ENCODE measurements around the gene IFT57. TPM values are rescaled to one million over a fixed set of nuclear protein-coding genes. Genes with fewer than 3 reads are reported as not detected.

The IFT57 gene
- total RNA-seq, 1 donor from 2014 or later, result 90.5 TPM

DNA sequence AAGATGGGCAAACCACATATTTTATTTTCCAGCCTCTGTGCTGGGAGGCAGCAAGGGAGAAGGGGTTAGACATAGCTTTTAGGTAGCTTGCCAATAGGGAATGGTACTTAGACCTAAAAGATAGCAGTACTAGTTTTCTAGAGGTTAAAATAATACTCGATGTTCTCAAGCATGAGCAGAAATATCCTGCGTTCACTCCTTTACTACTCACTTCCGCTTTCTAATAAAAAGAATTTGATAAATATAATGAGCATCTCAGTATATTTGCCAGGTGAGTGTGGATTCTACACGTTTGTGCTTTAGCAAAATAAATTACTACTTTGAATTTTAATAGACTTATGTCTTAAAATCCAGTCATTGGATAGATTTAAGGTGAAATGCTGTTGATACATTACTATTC is 92.0 kb downstream of the IFT57 start:
- no peak overlapping the region for H3K4me2 ChIP-seq
- no peaks in the 10 kb centered on the region for H3F3A ChIP-seq (ENCODE audit: low read depth)

DNA sequence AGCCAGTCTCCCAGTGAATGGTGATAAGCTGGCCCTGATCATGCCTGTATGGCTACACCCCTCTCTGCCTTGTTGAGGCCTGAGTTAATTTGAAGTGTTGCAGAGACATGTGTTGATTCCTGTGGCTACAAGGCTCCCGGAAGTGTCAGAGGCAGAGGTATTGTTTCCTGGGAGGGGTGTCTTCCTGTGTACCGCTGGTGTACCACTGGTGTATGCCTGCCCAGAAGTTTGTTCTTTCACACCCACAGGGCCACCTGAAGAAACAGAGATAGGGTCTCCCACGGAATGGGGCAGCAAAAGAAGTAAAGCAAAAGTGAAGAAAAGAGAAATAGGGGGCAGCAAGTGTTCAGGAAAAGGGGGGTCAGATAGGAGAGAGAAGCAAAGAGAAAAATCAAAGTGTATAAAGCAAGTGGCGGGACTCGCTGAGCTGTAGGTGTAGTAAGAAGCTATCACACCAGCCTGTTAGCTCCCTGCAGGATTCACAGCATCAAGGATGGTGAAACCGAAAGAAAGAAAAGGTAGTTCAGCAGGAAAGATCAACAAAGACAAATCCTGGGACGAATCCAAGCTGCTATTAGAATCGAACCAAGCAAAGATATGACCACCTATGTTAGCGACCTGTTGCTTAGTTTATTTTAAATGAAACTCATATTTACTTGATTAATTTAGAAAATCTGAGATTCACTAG is 94.8 kb downstream of the IFT57 start:
- Mint-ChIP-seq H3K27me3 (ENCODE audit: insufficient read depth, low read depth) (peaks cover 3% of the 10 kb centered on the region), H3K36me3 (no peaks in the 10 kb centered on the region), H3K9me3 (no peaks in the 10 kb centered on the region), H3K4me3 (no peak overlapping the region), H3K27ac (no peak overlapping the region), H3K4me1 (peaks cover 44% of the 10 kb centered on the region)
- H2AFZ ChIP-seq (replicated peaks), result peak overlapping the region; percentile 48
- H4K20me1 ChIP-seq (ENCODE audit: low read depth), result no peaks in the 10 kb centered on the region
- H3K9ac ChIP-seq, result no peak overlapping the region
- no peak overlapping the region for H3K4me3 ChIP-seq
- no peak overlapping the region for H3K4me2 ChIP-seq
- peaks cover 27% of the 10 kb centered on the region for H3K4me1 ChIP-seq
- no peaks in the 10 kb centered on the region for H3K27me3 ChIP-seq
- H3F3A ChIP-seq (ENCODE audit: low read depth), result peaks cover 2% of the 10 kb centered on the region
- H3K36me3 ChIP-seq, result no peaks in the 10 kb centered on the region
- DNase-seq (ENCODE audit: low spot score), result peak; percentile 5
- H3K79me2 ChIP-seq (ENCODE audit: low read depth), result no peaks in the 10 kb centered on the region
- no peak overlapping the region for H3K27ac ChIP-seq
- no peaks in the 10 kb centered on the region for H3K9me3 ChIP-seq (ENCODE audit: low read depth)
- TF ChIP-seq EZH2phosphoT487 (IDR thresholded peaks at IDR 0.05) (no peak), EZH2 (IDR thresholded peaks at IDR 0.05) (no peak)
- TF ChIP-seq, protein P1, sequence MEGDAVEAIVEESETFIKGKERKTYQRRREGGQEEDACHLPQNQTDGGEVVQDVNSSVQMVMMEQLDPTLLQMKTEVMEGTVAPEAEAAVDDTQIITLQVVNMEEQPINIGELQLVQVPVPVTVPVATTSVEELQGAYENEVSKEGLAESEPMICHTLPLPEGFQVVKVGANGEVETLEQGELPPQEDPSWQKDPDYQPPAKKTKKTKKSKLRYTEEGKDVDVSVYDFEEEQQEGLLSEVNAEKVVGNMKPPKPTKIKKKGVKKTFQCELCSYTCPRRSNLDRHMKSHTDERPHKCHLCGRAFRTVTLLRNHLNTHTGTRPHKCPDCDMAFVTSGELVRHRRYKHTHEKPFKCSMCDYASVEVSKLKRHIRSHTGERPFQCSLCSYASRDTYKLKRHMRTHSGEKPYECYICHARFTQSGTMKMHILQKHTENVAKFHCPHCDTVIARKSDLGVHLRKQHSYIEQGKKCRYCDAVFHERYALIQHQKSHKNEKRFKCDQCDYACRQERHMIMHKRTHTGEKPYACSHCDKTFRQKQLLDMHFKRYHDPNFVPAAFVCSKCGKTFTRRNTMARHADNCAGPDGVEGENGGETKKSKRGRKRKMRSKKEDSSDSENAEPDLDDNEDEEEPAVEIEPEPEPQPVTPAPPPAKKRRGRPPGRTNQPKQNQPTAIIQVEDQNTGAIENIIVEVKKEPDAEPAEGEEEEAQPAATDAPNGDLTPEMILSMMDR (IDR thresholded peaks at IDR 0.05), result no peak

More for the DNA sequence above, 92.0 kb downstream of the IFT57 start:
- H4K20me1 ChIP-seq (ENCODE audit: low read depth), result no peaks in the 10 kb centered on the region
- no peak overlapping the region for H3K4me3 ChIP-seq
- no peaks in the 10 kb centered on the region for H3K27me3 ChIP-seq
- no peak overlapping the region for H3K27ac Mint-ChIP-seq
- no peaks in the 10 kb centered on the region for H3K36me3 Mint-ChIP-seq
- no peaks in the 10 kb centered on the region for H3K27me3 Mint-ChIP-seq (ENCODE audit: insufficient read depth, low read depth)
- no peak overlapping the region for H2AFZ ChIP-seq (replicated peaks)
- no peaks in the 10 kb centered on the region for H3K79me2 ChIP-seq (ENCODE audit: low read depth)
- H3K9me3 ChIP-seq (ENCODE audit: low read depth), result no peaks in the 10 kb centered on the region
- H3K9me3 Mint-ChIP-seq, result no peaks in the 10 kb centered on the region
- no peak overlapping the region for H3K4me3 Mint-ChIP-seq
- DNase-seq (ENCODE audit: low spot score), result no peak
- TF ChIP-seq, protein P1 (IDR thresholded peaks at IDR 0.05), result no peak
- TF ChIP-seq EZH2phosphoT487 (IDR thresholded peaks at IDR 0.05), result no peak
- TF ChIP-seq EZH2 (IDR thresholded peaks at IDR 0.05), result no peak
- no peak overlapping the region for H3K9ac ChIP-seq
- no peak overlapping the region for H3K27ac ChIP-seq
- peaks cover 24% of the 10 kb centered on the region for H3K4me1 ChIP-seq
- peaks cover 35% of the 10 kb centered on the region for H3K4me1 Mint-ChIP-seq
- no peaks in the 10 kb centered on the region for H3K36me3 ChIP-seq

DNA sequence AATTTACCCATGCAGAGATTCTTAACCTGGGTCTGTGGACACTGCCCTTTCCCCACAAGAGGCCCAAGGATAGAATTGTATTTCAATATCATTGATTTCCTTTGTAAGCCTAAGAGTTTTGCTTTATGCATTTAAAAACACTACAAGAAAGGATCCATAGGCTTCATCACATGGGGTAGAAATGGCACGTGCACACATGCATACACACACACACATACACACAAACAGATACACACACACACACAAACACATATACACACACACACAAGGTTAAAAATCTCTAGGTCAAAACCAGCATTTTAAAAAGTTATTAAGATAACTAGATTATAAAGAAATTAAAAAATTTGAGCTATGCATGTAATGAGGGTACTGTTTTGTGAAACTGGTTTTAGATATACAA is 95.9 kb downstream of the IFT57 start:
- Histone ChIP-seq H3K27ac (no peak overlapping the region), H2AFZ (replicated peaks) (no peak overlapping the region)
- H3K36me3 Mint-ChIP-seq, result no peaks in the 10 kb centered on the region

More for the DNA sequence above, 95.9 kb downstream of the IFT57 start:
- no peak for TF ChIP-seq EZH2 (IDR thresholded peaks at IDR 0.05)
- TF ChIP-seq EZH2phosphoT487 (IDR thresholded peaks at IDR 0.05), result no peak
- TF ChIP-seq, protein P1 (IDR thresholded peaks at IDR 0.05), result no peak
- no peaks in the 10 kb centered on the region for H3K79me2 ChIP-seq (ENCODE audit: low read depth)
- H3K4me3 ChIP-seq, result no peak overlapping the region
- H4K20me1 ChIP-seq (ENCODE audit: low read depth), result no peaks in the 10 kb centered on the region
- Mint-ChIP-seq H3K27ac (no peak overlapping the region), H3K4me3 (no peak overlapping the region), H3K27me3 (ENCODE audit: insufficient read depth, low read depth) (peaks cover 4% of the 10 kb centered on the region), H3K9me3 (no peaks in the 10 kb centered on the region), H3K4me1 (peaks cover 34% of the 10 kb centered on the region)
- no peak overlapping the region for H3K9ac ChIP-seq
- DNase-seq (ENCODE audit: low spot score), result no peak
- H3K27me3 ChIP-seq, result no peaks in the 10 kb centered on the region
- peaks cover 29% of the 10 kb centered on the region for H3K4me1 ChIP-seq
- H3K36me3 ChIP-seq, result no peaks in the 10 kb centered on the region
- H3K4me2 ChIP-seq, result no peak overlapping the region
- peaks cover 8% of the 10 kb centered on the region for H3F3A ChIP-seq (ENCODE audit: low read depth)
- H3K9me3 ChIP-seq (ENCODE audit: low read depth), result no peaks in the 10 kb centered on the region
